Limb (tissue), 2 donors: ENCODE measurements around the gene CDKN2AIP.
"Not testable (repeated sequence)": the region's sequence is repeated elsewhere in the genome, so short reads cannot be mapped to it uniquely, and the experiment has no call there.

Experiments used
- DNase-seq, 2 donors: peaks; one replicate each; pipeline ENCODE4 v3.0.0-alpha.2; 2016; ENCODE audit errors: extremely low spot score in 2 of 2

CDKN2AIP gene

GRCh38 chr4:183413234-183414200 lies 30.9 kb upstream of the CDKN2AIP start:
- no peak for DNase-seq

- no peak for DNase-seq
These were observed 27.3 kb upstream of the CDKN2AIP start for GRCh38 chr4:183416879-183417755.

- no peak for DNase-seq
These were observed 21.3 kb upstream of the CDKN2AIP start for GRCh38 chr4:183422962-183423631.

GRCh38 chr4:183424109-183424744 lies 20.2 kb upstream of the CDKN2AIP start:
- DNase-seq: no peak

GRCh38 chr4:183426507-183426906 lies 17.9 kb upstream of the CDKN2AIP start:
- no peak for DNase-seq

GRCh38 chr4:183429489-183429888 lies 14.9 kb upstream of the CDKN2AIP start:
- DNase-seq: no peak

GRCh38 chr4:183430317-183430993 lies 14.0 kb upstream of the CDKN2AIP start:
- DNase-seq: peak in 1 of 2 donors; percentile 30

- DNase-seq: no peak
These were observed 13.5 kb upstream of the CDKN2AIP start for GRCh38 chr4:183430994-183431347.

- DNase-seq: no peak
These were observed 12.8 kb upstream of the CDKN2AIP start for GRCh38 chr4:183431614-183432013.

GRCh38 chr4:183433183-183433582 lies 11.3 kb upstream of the CDKN2AIP start:
- DNase-seq: not testable (repeated sequence)

GRCh38 chr4:183434264-183434663 lies 10.2 kb upstream of the CDKN2AIP start:
- no peak for DNase-seq

- no peak for DNase-seq
These were observed 9.7 kb upstream of the CDKN2AIP start for GRCh38 chr4:183434666-183435190.

- DNase-seq: no peak
These were observed 8.6 kb upstream of the CDKN2AIP start for GRCh38 chr4:183435803-183436202.

- DNase-seq: no peak
These were observed 8.0 kb upstream of the CDKN2AIP start for GRCh38 chr4:183436417-183436816.

- DNase-seq: no peak
These were observed 7.0 kb upstream of the CDKN2AIP start for GRCh38 chr4:183437452-183437851.

GRCh38 chr4:183438458-183439113 lies 5.8 kb upstream of the CDKN2AIP start:
- no peak for DNase-seq

GRCh38 chr4:183441276-183441675 lies 3.2 kb upstream of the CDKN2AIP start:
- no peak for DNase-seq

GRCh38 chr4:183443655-183444213 lies 702 bp upstream of the CDKN2AIP start:
- DNase-seq: peak in 1 of 2 donors; percentile 61

- DNase-seq: no peak
These were observed 627 bp downstream of the CDKN2AIP start for GRCh38 chr4:183445097-183445428.

GRCh38 chr4:183447646-183448045 lies 3.2 kb downstream of the CDKN2AIP start:
- DNase-seq: no peak
